ENCODE data around the gene PODXL.

PODXL gene

GRCh38 chr7:131527456-131527855 lies 29.0 kb downstream of the PODXL start:
- H3K9me3 ChIP-seq (ENCODE audit: control insufficient read depth, insufficient read depth, low read depth, low read length): no peaks in the 10 kb centered on the region
- H3K4me3 ChIP-seq (ENCODE audit: low read depth, low read length): no peak overlapping the region
- H3K36me3 ChIP-seq (ENCODE audit: control insufficient read depth in 2 of 2, insufficient read depth in 1 of 2, low read length in 2 of 2): no peaks in the 10 kb centered on the region
- H3K4me1 ChIP-seq (ENCODE audit: control insufficient read depth, insufficient read depth, low read length): no peaks in the 10 kb centered on the region
- ChIA-PET CTCF (interaction anchor here (0.6 to 1.5 kb wide), 3 partner anchors 18 to 1806 kb away, joined by 3 to 5 read pairs (median 4); no protein-coding TSS in a partner anchor), POLR2A (no interaction called here)
- TF ChIP-seq ZNF133 (tag by site-specific recombination; IDR thresholded peaks at IDR 0.05): no peak
- TF ChIP-seq ZIC2 (tag by site-specific recombination; IDR thresholded peaks at IDR 0.05): no peak
- TF ChIP-seq ZNF48 (tag by site-specific recombination; IDR thresholded peaks at IDR 0.05): no peak
- no peak for TF ChIP-seq ZNF157 (tag by site-specific recombination; IDR thresholded peaks at IDR 0.05)
- TF ChIP-seq ZNF510 (tag by site-specific recombination; IDR thresholded peaks at IDR 0.05; ENCODE audit: insufficient replicate concordance): no peak
- TF ChIP-seq ZBTB6 (tag by site-specific recombination; IDR thresholded peaks at IDR 0.05): no peak
- no peak for TF ChIP-seq ZNF654 (tag by site-specific recombination; IDR thresholded peaks at IDR 0.05; ENCODE audit: low read depth)
- no peak for TF ChIP-seq ZNF501 (tag by site-specific recombination; IDR thresholded peaks at IDR 0.05)
- TF ChIP-seq ZNF830 (tag by site-specific recombination; IDR thresholded peaks at IDR 0.05; ENCODE audit: low read depth): no peak
- TF ChIP-seq ZNF10 (tag by site-specific recombination; IDR thresholded peaks at IDR 0.05): no peak
- TF ChIP-seq MEIS1 (CRISPR knock-in tag; IDR thresholded peaks at IDR 0.05; ENCODE audit: borderline replicate concordance): no peak
- no peak for TF ChIP-seq ZNF701 (tag by site-specific recombination; IDR thresholded peaks at IDR 0.05)
- H3K27ac ChIP-seq (ENCODE audit: extremely low read depth, low read depth, low read length): no peak overlapping the region

GRCh38 chr7:131525820-131526219 lies 30.6 kb downstream of the PODXL start:
- no peaks in the 10 kb centered on the region for H3K4me1 ChIP-seq (ENCODE audit: control insufficient read depth, insufficient read depth, low read length)
- no peaks in the 10 kb centered on the region for H3K9me3 ChIP-seq (ENCODE audit: control insufficient read depth, insufficient read depth, low read depth, low read length)
- CTCF ChIA-PET: no interaction called here
- POLR2A ChIA-PET: interaction anchor here (0.8 kb wide), 1 partner anchor 543 kb away, joined by 4 read pairs; no protein-coding TSS in a partner anchor
- no peak overlapping the region for H3K4me3 ChIP-seq (ENCODE audit: low read depth, low read length)
- no peak overlapping the region for H3K27ac ChIP-seq (ENCODE audit: extremely low read depth, low read depth, low read length)
- TF ChIP-seq ZNF585B (tag by site-specific recombination; IDR thresholded peaks at IDR 0.05): no peak
- no peak for TF ChIP-seq PRDM10 (tag by site-specific recombination; IDR thresholded peaks at IDR 0.05)
- no peak for TF ChIP-seq ZNF2 (tag by site-specific recombination; IDR thresholded peaks at IDR 0.05)
- no peak for TF ChIP-seq PRDM6 (tag by site-specific recombination; IDR thresholded peaks at IDR 0.05)
- no peak for TF ChIP-seq ZNF121 (tag by site-specific recombination; IDR thresholded peaks at IDR 0.05)
- TF ChIP-seq ZNF433 (tag by site-specific recombination; IDR thresholded peaks at IDR 0.05; ENCODE audit: low read depth): no peak
- TF ChIP-seq ZNF335 (tag by site-specific recombination; conservative IDR thresholded peaks at IDR 0.05): no peak
- no peak for TF ChIP-seq ZNF174 (tag by site-specific recombination; IDR thresholded peaks at IDR 0.05)
- no peak for TF ChIP-seq ZNF610 (tag by site-specific recombination; IDR thresholded peaks at IDR 0.05; ENCODE audit: borderline replicate concordance)
- TF ChIP-seq ZBTB17 (tag by site-specific recombination; IDR thresholded peaks at IDR 0.05): no peak
- no peak for TF ChIP-seq ZBTB8A (tag by site-specific recombination; IDR thresholded peaks at IDR 0.05)
- no peak for TF ChIP-seq ZNF24 (tag by site-specific recombination; IDR thresholded peaks at IDR 0.05)
- TF ChIP-seq ZNF692 (tag by site-specific recombination; IDR thresholded peaks at IDR 0.05): no peak
- no peak for TF ChIP-seq ZNF350 (tag by site-specific recombination; IDR thresholded peaks at IDR 0.05)
- no peak for TF ChIP-seq ZSCAN4 (tag by site-specific recombination; IDR thresholded peaks at IDR 0.05)
- H3K36me3 ChIP-seq (ENCODE audit: control insufficient read depth in 2 of 2, insufficient read depth in 1 of 2, low read length in 2 of 2): no peaks in the 10 kb centered on the region
